ENCODE data around the gene DNPEP. TPM values are rescaled to one million over a fixed set of nuclear protein-coding genes. Genes with fewer than 3 reads are reported as not detected.

Gene DNPEP
- total and polyA plus RNA-seq, 2 experiments from 2014 or later = 49.2 to 67.9 TPM

DNA sequence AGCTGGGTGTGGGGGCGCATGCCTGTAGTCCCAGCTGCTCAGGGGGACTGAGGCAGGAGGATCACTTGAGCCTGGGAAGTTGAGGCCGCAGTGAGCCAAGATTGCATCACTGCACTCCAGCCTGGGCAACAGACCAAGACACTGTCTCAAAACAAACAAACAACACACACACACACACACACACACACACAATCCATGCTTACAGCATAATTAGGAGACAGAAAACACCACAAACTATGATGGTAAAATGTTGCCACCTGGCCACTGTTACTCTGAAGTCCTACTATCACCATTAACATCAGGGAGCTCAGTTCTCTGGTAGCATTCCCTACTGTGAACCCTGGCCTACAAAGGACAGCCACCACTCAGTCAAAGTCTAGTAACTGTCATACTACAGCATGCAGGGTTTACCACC is 18.3 kb downstream of the DNPEP start:
- TF ChIP-seq CREB1 (CRISPR knock-in tag; IDR thresholded peaks at IDR 0.05; ENCODE audit: low read depth) (no peak), CTCF (conservative IDR thresholded peaks at IDR 0.05; ENCODE audit: low read depth in 2 of 2) (no peak), ZNF114 (CRISPR knock-in tag; IDR thresholded peaks at IDR 0.05) (no peak), JUNB (IDR thresholded peaks at IDR 0.05; ENCODE audit: unreplicated experiment) (no peak), EZH2phosphoT487 (IDR thresholded peaks at IDR 0.05; ENCODE audit: unreplicated experiment) (no peak), EZH2 (IDR thresholded peaks at IDR 0.05; ENCODE audit: low read depth, unreplicated experiment) (no peak), ZNF331 (CRISPR knock-in tag; IDR thresholded peaks at IDR 0.05; ENCODE audit: low read depth) (no peak)
- TF ChIP-seq, protein P1, sequence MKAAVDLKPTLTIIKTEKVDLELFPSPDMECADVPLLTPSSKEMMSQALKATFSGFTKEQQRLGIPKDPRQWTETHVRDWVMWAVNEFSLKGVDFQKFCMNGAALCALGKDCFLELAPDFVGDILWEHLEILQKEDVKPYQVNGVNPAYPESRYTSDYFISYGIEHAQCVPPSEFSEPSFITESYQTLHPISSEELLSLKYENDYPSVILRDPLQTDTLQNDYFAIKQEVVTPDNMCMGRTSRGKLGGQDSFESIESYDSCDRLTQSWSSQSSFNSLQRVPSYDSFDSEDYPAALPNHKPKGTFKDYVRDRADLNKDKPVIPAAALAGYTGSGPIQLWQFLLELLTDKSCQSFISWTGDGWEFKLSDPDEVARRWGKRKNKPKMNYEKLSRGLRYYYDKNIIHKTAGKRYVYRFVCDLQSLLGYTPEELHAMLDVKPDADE (IDR thresholded peaks at IDR 0.05) = no peak
- no peaks in the 10 kb centered on the region for H3K9me3 Mint-ChIP-seq
- H2AFZ ChIP-seq = no peak overlapping the region
- H3K27ac Mint-ChIP-seq = no peak overlapping the region
- no peak overlapping the region for H3K4me2 ChIP-seq
- H3K79me2 ChIP-seq (replicated peaks; ENCODE audit: insufficient read depth) = no peaks in the 10 kb centered on the region
- ATAC-seq (no peak), DNase-seq (ENCODE audit: low spot score) (no peak)
- H3K36me3 Mint-ChIP-seq (ENCODE audit: low read depth) = peaks cover 10% of the 10 kb centered on the region; the same call in 2 of the 3 replicates
- H3K9me2 ChIP-seq (ENCODE audit: insufficient read depth) = no peaks in the 10 kb centered on the region
- no peaks in the 10 kb centered on the region for H3K4me1 Mint-ChIP-seq
- no peak overlapping the region for H3K27ac ChIP-seq (ENCODE audit: low read depth)
- no peak overlapping the region for H3K4me3 Mint-ChIP-seq
- no peaks in the 10 kb centered on the region for H3K4me1 ChIP-seq (ENCODE audit: insufficient read depth)
- no peaks in the 10 kb centered on the region for H4K20me1 ChIP-seq (replicated peaks; ENCODE audit: insufficient read depth)
- no peaks in the 10 kb centered on the region for H3F3A ChIP-seq (replicated peaks; ENCODE audit: low read depth)
- H3K27me3 Mint-ChIP-seq (ENCODE audit: insufficient read depth, low read depth, poor library complexity) = peaks cover 3% of the 10 kb centered on the region
- no peaks in the 10 kb centered on the region for H3K36me3 ChIP-seq (ENCODE audit: insufficient read depth)
- H3K4me3 ChIP-seq = no peak overlapping the region
- H3K27me3 ChIP-seq (ENCODE audit: insufficient read depth) = no peaks in the 10 kb centered on the region

DNA sequence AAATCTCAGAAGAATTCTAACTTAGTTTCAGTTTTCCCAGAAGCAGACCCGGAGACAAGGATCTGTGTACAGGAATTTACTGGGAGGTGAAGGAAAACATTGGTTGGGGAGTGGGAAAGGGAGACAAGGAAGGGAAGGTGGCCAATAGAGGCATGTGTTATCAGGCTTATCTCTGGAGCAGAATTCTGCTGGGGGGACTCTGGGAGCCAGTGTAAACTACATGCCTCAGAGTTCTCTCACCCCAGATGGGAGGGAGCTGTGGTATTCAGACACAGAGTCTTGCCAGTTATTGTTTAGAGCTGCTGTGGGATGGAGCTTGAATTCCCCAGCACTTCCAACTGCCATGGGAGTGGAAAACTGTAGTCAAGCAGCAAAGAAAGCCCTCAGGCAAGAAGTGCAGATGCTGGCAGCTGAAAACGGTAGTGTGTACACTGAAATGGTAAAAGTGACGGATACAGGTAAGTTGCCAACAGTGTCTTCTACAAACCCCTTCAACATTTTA is 19.0 kb downstream of the DNPEP start:
- DNase-seq (ENCODE audit: low spot score) (no peak), ATAC-seq (no peak)
- H2AFZ ChIP-seq = no peak overlapping the region
- Mint-ChIP-seq H3K27me3 (ENCODE audit: insufficient read depth, low read depth, poor library complexity) (peaks cover 3% of the 10 kb centered on the region), H3K9me3 (no peaks in the 10 kb centered on the region), H3K4me1 (no peaks in the 10 kb centered on the region), H3K27ac (no peak overlapping the region), H3K4me3 (no peak overlapping the region), H3K36me3 (ENCODE audit: low read depth) (peaks cover 5% of the 10 kb centered on the region; the same call in 2 of the 3 replicates)
- H3K27me3 ChIP-seq (ENCODE audit: insufficient read depth) = no peaks in the 10 kb centered on the region
- TF ChIP-seq JUNB (IDR thresholded peaks at IDR 0.05; ENCODE audit: unreplicated experiment) = no peak
- TF ChIP-seq, protein P1 (IDR thresholded peaks at IDR 0.05) = no peak
- no peak for TF ChIP-seq STAT1 (IDR thresholded peaks at IDR 0.05; ENCODE audit: unreplicated experiment)
- TF ChIP-seq ZNF462 (CRISPR knock-in tag; IDR thresholded peaks at IDR 0.05) = no peak
- H3K4me3 ChIP-seq = no peak overlapping the region
- H3K4me1 ChIP-seq (ENCODE audit: insufficient read depth) = no peaks in the 10 kb centered on the region
- H3K4me2 ChIP-seq = no peak overlapping the region
- no peak overlapping the region for H3K27ac ChIP-seq (ENCODE audit: low read depth)
- H3K36me3 ChIP-seq (ENCODE audit: insufficient read depth) = no peaks in the 10 kb centered on the region
- no peaks in the 10 kb centered on the region for H3K9me2 ChIP-seq (ENCODE audit: insufficient read depth)
- H3K79me2 ChIP-seq (replicated peaks; ENCODE audit: insufficient read depth) = no peaks in the 10 kb centered on the region
- no peaks in the 10 kb centered on the region for H4K20me1 ChIP-seq (replicated peaks; ENCODE audit: insufficient read depth)
- no peaks in the 10 kb centered on the region for H3F3A ChIP-seq (replicated peaks; ENCODE audit: low read depth)
